NCI-H146 treated with DMSO at 0.1 percent for 48 hours (cell line): ENCODE data around the gene INTS2.
A peak's percentile ranks its signal among the peaks of the same experiment; 100 is the strongest.
"Not testable (repeated sequence)": the region's sequence is repeated elsewhere in the genome, so short reads cannot be mapped to it uniquely, and the experiment has no call there.

Source experiments
- DNase-seq: peaks from one replicate; lab custom pipeline; 2025; ENCODE audit not compliant: unreplicated experiment; lab: John Stamatoyannopoulos, UW

Gene INTS2

DNA sequence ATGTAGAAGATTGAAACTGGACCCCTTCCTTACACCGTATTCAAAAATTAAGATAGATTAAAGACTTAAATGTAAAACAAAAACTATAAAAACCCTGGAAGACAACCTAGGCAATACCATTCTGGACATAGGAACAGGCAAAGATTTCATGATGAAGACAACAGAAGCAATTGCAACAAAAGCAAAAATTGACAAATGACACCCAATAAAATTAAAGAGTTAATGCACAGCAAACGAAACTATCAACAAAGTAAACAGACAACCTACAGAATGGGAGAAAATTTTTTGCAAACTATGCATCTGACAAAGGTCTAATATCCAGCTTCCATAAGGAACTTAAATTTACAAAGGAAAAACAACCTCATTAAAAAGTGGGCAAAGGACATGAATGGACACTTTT, 101.6 kb downstream of the INTS2 start:
- not testable (repeated sequence) for DNase-seq

DNA sequence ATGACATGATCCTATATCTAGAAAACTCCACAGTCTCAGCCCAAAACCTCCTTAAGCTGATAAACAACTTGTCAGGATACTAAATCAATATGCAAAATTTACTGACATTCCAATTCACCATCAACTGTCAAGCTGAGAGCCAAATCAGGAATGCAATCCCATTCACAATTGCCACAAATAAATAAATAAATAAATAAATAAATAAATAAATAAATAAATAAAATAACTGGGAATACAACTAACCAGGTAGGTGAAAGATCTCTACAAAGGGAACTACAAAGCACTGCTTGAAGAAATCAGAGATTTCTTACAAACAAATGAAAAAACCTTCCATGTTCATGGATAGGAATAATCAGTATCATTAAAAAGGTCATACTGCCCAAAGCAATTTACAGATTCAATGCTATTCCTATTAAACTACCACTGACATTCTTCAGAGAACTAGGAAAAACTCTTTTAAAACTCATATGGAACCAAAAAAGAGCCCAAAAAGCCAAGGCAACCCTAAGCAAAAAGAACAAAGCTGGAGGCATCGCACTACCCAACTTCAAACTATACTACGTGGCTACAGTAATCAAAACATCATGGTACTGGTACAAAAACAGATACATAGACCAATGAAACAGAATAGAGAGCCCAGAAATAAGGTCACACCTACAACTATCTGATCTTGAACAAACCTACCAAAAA, 102.2 kb downstream of the INTS2 start:
- DNase-seq, result no peak

DNA sequence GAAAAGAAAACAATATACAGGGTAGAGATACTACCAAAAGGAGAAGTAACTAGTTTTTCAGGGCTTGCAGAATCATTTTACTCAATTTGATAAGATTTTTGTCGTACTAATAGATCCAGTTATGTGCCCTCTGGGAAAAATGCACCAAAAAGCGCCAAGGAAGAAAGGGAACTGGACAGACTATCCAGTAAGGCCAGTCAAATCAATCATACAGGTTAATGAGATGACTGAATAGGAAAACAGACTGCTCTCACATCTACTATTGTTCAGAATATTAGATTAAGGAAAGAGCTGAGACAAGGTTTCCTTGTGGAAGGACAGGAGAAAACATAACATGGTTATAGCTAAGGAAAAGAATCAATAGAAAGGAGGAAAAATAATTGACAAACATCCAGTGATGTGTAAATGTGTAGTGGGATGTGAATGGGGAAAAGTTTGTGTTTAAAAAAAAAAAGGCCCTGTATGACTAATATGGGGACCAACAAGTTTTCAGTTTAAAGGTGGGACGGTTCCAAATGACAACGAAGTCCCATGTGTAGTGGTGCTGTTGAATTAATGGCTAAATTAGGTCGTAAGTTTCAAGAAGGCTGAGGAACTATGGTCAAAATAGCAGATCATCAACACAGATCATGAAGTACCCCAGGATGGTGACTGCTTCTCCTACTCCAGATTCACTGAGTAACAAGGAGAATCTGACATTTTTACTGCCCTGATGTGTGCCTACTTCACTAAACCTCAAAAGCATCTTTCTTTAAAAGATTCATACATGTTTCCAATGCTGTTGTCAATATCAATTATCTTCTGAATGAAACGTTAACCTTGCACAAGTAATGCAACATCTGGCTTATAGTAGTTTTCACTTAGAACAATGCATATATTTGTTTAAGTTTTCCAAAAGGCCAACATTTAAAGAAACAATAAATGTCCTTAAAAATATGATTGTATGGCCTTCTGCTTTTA, 105.2 kb downstream of the INTS2 start:
- DNase-seq, result no peak

DNA sequence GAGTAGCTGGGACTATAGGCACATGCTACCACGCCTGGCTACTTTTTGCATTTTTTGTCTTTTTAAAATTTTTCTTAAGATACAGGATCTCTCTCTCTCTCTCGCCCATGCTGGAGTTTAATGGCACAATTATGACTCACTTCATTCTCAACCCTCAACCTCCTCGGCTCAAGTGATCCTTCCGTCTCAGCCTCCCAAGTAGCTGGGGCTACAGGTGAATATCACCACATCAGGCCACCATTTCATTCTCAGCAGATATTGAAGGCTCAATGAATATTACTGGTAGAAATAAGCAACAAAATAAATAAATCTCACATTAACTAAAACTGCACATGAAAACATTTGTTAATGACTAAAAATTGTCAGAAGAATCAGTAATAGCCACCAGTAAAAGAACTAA, 106.1 kb downstream of the INTS2 start:
- no peak for DNase-seq

DNA sequence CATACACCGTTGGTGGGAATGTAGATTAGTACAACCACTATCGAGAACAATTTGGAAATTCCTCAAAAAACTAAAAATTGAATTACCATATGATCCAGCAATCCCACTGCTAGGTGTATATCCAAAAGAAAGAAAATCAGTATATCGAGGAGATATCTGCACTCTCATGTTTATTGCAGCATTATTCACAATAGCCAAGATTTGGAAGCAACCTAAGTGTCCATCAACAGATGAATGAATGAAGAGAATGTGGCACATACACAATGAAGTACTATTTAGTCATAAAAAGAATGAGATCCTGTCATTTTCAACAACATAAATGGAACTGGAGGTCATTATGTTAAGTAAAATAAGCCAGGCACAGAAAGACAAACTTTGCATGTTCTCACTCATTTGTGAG, 108.5 kb downstream of the INTS2 start:
- not testable (repeated sequence) for DNase-seq

DNA sequence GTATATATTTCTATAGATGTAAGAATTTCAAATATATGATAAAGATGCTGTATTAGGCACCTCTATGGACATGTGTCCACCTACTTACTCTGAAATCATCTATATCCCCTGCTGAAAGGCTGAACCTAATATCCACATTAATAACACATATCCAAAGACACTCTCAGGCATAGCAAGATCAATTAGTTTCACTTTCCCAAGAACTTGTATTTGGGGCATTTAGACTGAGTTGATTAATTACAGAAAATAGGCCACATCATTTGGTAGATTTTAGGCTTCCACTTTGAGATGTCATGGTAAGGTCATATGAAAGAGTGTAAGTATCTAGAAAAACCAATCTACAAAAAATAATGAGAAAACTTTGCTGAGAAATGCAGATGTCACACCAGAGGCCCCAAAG, 109.6 kb downstream of the INTS2 start:
- DNase-seq, result no peak

DNA sequence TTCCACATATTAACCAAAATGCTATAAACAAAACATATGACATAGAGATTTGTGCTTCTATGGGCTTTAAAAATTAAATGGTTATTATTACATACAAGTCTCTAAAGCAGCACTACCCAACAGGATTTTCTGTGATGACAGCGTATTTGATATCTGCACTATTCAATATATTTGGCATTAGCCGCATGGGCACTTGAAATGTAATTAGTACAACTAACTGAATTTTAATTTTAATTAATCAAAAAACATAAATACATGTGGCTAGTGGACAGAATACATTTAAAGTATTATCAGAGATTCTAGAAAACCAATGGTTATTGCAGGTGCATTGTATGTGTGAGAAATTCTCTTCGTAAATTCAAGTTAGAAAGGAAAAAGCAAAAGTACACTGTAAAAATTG, 110.3 kb downstream of the INTS2 start:
- no peak for DNase-seq

DNA sequence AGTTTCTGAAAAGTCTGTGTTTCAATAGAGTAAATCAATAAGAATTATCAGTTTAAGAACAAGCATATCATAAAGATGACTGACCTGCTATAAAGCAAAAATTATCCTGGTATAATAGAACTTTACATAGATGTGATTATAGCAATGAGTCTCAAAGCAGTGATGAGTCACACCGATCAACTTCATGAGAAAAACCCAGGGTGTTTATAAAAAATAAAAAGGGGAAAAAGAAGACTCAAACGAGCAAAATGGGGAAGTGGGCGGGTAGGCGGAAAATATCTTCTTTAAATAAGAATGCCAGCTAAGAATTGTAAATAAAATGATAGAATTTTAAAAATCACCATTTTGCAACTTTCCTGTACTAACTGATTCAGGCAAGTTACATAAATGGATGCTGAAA, 111.2 kb downstream of the INTS2 start:
- DNase-seq, result no peak

DNA sequence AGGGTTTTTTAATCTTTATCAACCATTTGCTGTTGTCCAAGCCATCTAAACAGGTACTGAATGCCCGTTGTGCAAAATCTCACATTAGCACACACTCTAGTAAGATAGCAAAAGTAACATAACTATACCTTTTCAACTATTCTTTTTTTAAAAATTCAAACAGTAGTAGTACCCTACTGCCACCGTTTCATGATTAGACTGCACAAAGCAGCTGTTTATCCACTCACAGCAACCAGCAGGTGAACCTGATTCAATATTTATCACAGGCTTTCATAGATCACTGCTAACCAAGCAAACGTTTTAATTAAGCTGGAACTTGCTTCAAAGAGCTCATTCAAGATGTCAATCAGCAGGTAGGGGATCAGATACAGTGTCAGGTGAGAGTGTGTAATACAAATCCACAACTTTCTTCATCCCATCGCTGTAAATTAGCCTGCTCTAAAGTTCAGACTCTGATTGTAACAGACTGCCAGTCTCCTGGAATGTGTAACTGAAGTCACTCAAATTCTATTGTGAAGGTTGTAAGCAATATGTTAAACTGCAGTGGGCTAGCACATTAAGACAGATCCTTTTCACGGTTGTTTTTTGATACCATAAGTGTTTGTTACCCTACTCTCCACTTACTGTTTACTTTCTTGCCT, 111.8 kb downstream of the INTS2 start:
- DNase-seq, result peak; percentile 83
